M059J (cell line): ENCODE data around the gene NUFIP1. TPM values are rescaled to one million over a fixed set of nuclear protein-coding genes. Genes with fewer than 3 reads are reported as not detected.
A peak's percentile ranks its signal among the peaks of the same experiment; 100 is the strongest.
"Not testable (repeated sequence)": the region's sequence is repeated elsewhere in the genome, so short reads cannot be mapped to it uniquely, and the experiment has no call there.

Experiments
- DNase-seq: peaks from one replicate; pipeline ENCODE4 v3.0.0-alpha.2; 2012; ENCODE audit warnings: low read depth
- total RNA-seq: library from RNA; depleted of rRNA; stranded (reverse); fragments of >200 nt; shearing (Covaris generic); gene quantifications from 2 replicates; pipeline ENCODE4 v1.2.3, GENCODE V29; 2014

NUFIP1 gene
- total RNA-seq, 1 experiment from 2014 or later = 5.8 TPM

- DNase-seq = peak; percentile 62
Observed at GRCh38 chr13:44969551-44970484, 19.5 kb downstream of the NUFIP1 start.

GRCh38 chr13:44968434-44968815 is 20.8 kb downstream of the NUFIP1 start:
- DNase-seq = no peak

- DNase-seq = peak; percentile 32
Observed at GRCh38 chr13:44967704-44968433, 21.4 kb downstream of the NUFIP1 start.

GRCh38 chr13:44961997-44962396 is 27.3 kb downstream of the NUFIP1 start:
- no peak for DNase-seq

- no peak for DNase-seq
Observed at GRCh38 chr13:44955406-44955805, 33.9 kb downstream of the NUFIP1 start.

GRCh38 chr13:44954224-44954623 is 35.0 kb downstream of the NUFIP1 start:
- no peak for DNase-seq

GRCh38 chr13:44952671-44953070 is 36.6 kb downstream of the NUFIP1 start:
- DNase-seq = no peak

GRCh38 chr13:44951184-44951583 is 38.1 kb downstream of the NUFIP1 start:
- DNase-seq = peak; percentile 28

- DNase-seq = not testable (repeated sequence)
Observed at GRCh38 chr13:44943411-44943810, 45.9 kb downstream of the NUFIP1 start.

GRCh38 chr13:44938854-44939253 is 50.4 kb downstream of the NUFIP1 start:
- no peak for DNase-seq

GRCh38 chr13:44936246-44936645 is 53.0 kb downstream of the NUFIP1 start:
- peak; percentile 26 for DNase-seq

GRCh38 chr13:44934724-44935123 is 54.5 kb downstream of the NUFIP1 start:
- peak; percentile 81 for DNase-seq

- DNase-seq = peak; percentile 84
Observed at GRCh38 chr13:44932850-44933251, 56.4 kb downstream of the NUFIP1 start.

GRCh38 chr13:44932171-44932849 is 57.0 kb downstream of the NUFIP1 start:
- DNase-seq = peak; percentile 70

GRCh38 chr13:44930963-44931623 is 58.2 kb downstream of the NUFIP1 start:
- DNase-seq = peak; percentile 73

- DNase-seq = no peak
Observed at GRCh38 chr13:44930280-44930679, 59.0 kb downstream of the NUFIP1 start.

- no peak for DNase-seq
Observed at GRCh38 chr13:44929692-44930091, 59.6 kb downstream of the NUFIP1 start.

GRCh38 chr13:44927968-44928367 is 61.3 kb downstream of the NUFIP1 start:
- peak; percentile 24 for DNase-seq

GRCh38 chr13:44921931-44922758 is 67.1 kb downstream of the NUFIP1 start:
- DNase-seq = peak; percentile 97

GRCh38 chr13:44921246-44921877 is 67.9 kb downstream of the NUFIP1 start:
- DNase-seq = peak; percentile 18
